SU-DHL-6 (cell line): ENCODE measurements around the gene SLC25A29.

Source experiments
- H2AFZ ChIP-seq: fragments of 200-600 bp; sonication (generic); 2 replicates; pipeline ENCODE4 v1.6.1; 2014; ENCODE audit warnings: low read depth, mild to moderate bottlenecking, moderate library complexity, mixed read lengths, antibody characterized with exemption, low read length; ENCODE audit not compliant: severe bottlenecking
- H3F3A ChIP-seq: fragments of 200-600 bp; shearing (Covaris generic); 2 replicates; pipeline ENCODE4 v1.6.0; 2016; ENCODE audit warnings: antibody characterized with exemption, mild to moderate bottlenecking; ENCODE audit not compliant: insufficient read depth
- H3K27ac ChIP-seq: fragments of 200-600 bp; sonication (generic); 2 replicates; pipeline ENCODE4 v1.5.1; 2016; ENCODE audit warnings: low read depth, mild to moderate bottlenecking, low read length, moderate library complexity, mixed read lengths
- H3K27me3 ChIP-seq: fragments of 200-600 bp; sonication (generic), shearing (Covaris generic); 2 replicates; pipeline ENCODE4 v1.6.0; 2014; ENCODE audit warnings: mild to moderate bottlenecking, low read length
- H3K36me3 ChIP-seq: fragments of 200-600 bp; sonication (generic); 2 replicates; pipeline ENCODE4 v1.6.1; 2014; ENCODE audit warnings: mild to moderate bottlenecking, low read length, mixed read lengths
- H3K4me2 ChIP-seq: fragments of 300-600, 200-600 bp; shearing (Covaris generic), sonication (generic); 2 replicates; pipeline ENCODE4 v1.6.0; 2014; ENCODE audit warnings: low read length, low read depth, mild to moderate bottlenecking; ENCODE audit not compliant: poor library complexity, severe bottlenecking
- H3K4me3 ChIP-seq: fragments of 200-600 bp; sonication (generic); 2 replicates; pipeline ENCODE4 v1.5.1; 2014; ENCODE audit warnings: antibody characterized with exemption, low read length, mild to moderate bottlenecking, mixed read lengths; ENCODE audit not compliant: insufficient read depth, poor library complexity, severe bottlenecking
- H3K79me2 ChIP-seq: fragments of 200-600 bp; sonication (generic); 2 replicates; pipeline ENCODE4 v1.6.1; 2014; ENCODE audit warnings: mild to moderate bottlenecking, low read length, moderate library complexity; ENCODE audit not compliant: insufficient read depth
- H3K9ac ChIP-seq: fragments of 200-600 bp; sonication (generic); 2 replicates; pipeline ENCODE4 v1.7.0; 2014; ENCODE audit warnings: mild to moderate bottlenecking, low read length
- H3K9me2 ChIP-seq: fragments of 200-600 bp; sonication (generic); replicated peaks from 2 replicates; pipeline ENCODE4 v1.6.1; 2014; ENCODE audit warnings: low read length; ENCODE audit not compliant: insufficient read depth
- H3K9me3 ChIP-seq: fragments of 200-600 bp; sonication (generic); 2 replicates; pipeline ENCODE4 v1.6.1; 2014; ENCODE audit warnings: low read length, mixed read lengths; ENCODE audit not compliant: insufficient read depth
- H4K20me1 ChIP-seq: fragments of 200-600 bp; sonication (generic); 2 replicates; pipeline ENCODE4 v1.6.1; 2014; ENCODE audit warnings: low read depth, mild to moderate bottlenecking, antibody characterized with exemption, low read length, moderate library complexity, mixed read lengths
- EZH2phosphoT487 ChIP-seq: fragments of 200-600 bp; sonication (generic), shearing (Covaris generic); conservative IDR thresholded peaks from 2 replicates; pipeline ENCODE4 v1.6.1; 2018; ENCODE audit warnings: mild to moderate bottlenecking, antibody characterized with exemption, low read length, moderate library complexity, mixed read lengths
- TF ChIP-seq, protein P1 (sequence below): fragments of 200-600 bp; sonication (generic); IDR thresholded peaks from one replicate; pipeline ENCODE4 v1.5.1; 2017; ENCODE audit warnings: antibody characterized with exemption, mild to moderate bottlenecking, low read length, moderate library complexity; ENCODE audit not compliant: insufficient read depth, poor library complexity, severe bottlenecking

The SLC25A29 gene

GRCh38 chr14:100282766-100283419 lies 23.4 kb downstream of the SLC25A29 start:
- Histone ChIP-seq H3K9me3 (no peaks in the 10 kb centered on the region), H3K9me2 (no peaks in the 10 kb centered on the region), H3K4me2 (no peak overlapping the region), H3K9ac (no peak overlapping the region), H3K27me3 (no peaks in the 10 kb centered on the region), H4K20me1 (no peaks in the 10 kb centered on the region), H3K79me2 (peaks cover 35% of the 10 kb centered on the region; the same call in 1 of the 2 replicates), H3K36me3 (peaks cover under 1% of the 10 kb centered on the region; the same call in 1 of the 2 replicates), H3F3A (peaks cover 27% of the 10 kb centered on the region), H3K27ac (no peak overlapping the region), H3K4me3 (no peak overlapping the region), H2AFZ (no peak overlapping the region)
- TF ChIP-seq, protein P1, sequence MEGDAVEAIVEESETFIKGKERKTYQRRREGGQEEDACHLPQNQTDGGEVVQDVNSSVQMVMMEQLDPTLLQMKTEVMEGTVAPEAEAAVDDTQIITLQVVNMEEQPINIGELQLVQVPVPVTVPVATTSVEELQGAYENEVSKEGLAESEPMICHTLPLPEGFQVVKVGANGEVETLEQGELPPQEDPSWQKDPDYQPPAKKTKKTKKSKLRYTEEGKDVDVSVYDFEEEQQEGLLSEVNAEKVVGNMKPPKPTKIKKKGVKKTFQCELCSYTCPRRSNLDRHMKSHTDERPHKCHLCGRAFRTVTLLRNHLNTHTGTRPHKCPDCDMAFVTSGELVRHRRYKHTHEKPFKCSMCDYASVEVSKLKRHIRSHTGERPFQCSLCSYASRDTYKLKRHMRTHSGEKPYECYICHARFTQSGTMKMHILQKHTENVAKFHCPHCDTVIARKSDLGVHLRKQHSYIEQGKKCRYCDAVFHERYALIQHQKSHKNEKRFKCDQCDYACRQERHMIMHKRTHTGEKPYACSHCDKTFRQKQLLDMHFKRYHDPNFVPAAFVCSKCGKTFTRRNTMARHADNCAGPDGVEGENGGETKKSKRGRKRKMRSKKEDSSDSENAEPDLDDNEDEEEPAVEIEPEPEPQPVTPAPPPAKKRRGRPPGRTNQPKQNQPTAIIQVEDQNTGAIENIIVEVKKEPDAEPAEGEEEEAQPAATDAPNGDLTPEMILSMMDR = no peak
- no peak for TF ChIP-seq EZH2phosphoT487

DNA sequence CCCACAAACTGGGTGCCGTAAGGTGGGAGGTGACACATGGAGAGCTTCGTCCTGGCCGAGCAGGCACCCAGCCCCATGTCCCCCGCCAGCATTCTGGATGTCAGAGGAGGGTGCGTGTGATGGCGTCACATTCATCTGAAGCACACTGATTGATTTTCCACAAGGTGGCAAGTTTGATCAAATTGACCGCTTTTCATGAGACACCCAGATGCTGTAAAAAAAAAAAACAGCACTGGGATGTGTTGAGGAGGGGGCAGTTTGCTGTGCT lies 24.2 kb downstream of the SLC25A29 start:
- Histone ChIP-seq H2AFZ (no peak overlapping the region), H3K27ac (no peak overlapping the region), H3K9me2 (no peaks in the 10 kb centered on the region), H3K36me3 (peaks cover 10% of the 10 kb centered on the region; the same call in 1 of the 2 replicates), H3K27me3 (no peaks in the 10 kb centered on the region), H3F3A (peaks cover 27% of the 10 kb centered on the region), H3K9me3 (no peaks in the 10 kb centered on the region), H3K4me2 (no peak overlapping the region), H3K9ac (no peak overlapping the region), H4K20me1 (0 out of 2 replicates have a peak, but pooled peaks cover 4% of the 10 kb centered on the region), H3K4me3 (no peak overlapping the region), H3K79me2 (peaks cover 44% of the 10 kb centered on the region)
- TF ChIP-seq, protein P1 = no peak
- no peak for TF ChIP-seq EZH2phosphoT487

DNA sequence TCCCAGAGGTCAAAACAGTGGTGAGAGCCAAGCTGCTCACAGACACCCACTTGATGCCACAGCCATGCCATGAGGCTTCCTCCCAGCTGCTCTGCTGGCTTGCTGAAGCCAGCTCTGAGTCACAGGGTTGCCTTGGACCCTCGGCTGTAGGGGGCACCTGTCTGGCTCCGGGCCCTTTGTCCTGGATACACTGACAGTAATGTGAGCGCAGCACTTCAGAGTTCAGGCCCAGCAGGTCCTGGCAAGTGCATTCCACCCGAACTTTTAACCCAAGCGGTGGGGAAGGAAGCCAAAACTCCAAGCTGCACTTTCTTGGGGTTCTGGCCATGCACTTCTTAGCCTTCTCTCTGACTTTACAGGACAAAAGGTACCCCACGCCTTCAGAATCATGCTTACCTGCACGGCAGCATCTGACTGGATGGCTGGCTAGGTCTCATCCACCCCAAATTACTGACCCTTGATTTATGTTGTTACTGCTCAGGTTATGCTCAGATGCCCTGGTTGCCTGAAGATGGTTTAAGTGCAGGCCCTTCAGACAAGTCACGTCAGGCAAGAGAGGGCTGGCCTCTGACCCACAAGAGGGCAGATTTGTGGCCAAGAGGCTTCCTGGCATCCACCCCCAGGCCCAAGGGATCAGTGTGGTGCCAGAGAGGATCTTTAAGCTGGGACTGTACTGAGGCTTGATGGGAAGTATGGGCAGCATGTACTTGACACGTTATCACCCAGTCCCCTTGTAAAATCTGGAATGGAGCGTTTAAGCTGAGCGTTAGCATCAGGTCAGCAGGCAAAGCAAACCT lies 24.8 kb downstream of the SLC25A29 start:
- TF ChIP-seq EZH2phosphoT487 = no peak
- TF ChIP-seq, protein P1 = no peak
- Histone ChIP-seq H4K20me1 (peaks cover 6% of the 10 kb centered on the region; the same call in 1 of the 2 replicates), H3K9ac (no peak overlapping the region), H3K9me3 (no peaks in the 10 kb centered on the region), H3K27ac (no peak overlapping the region), H3K4me3 (no peak overlapping the region), H3K36me3 (peaks cover 15% of the 10 kb centered on the region; the same call in 1 of the 2 replicates), H3K27me3 (no peaks in the 10 kb centered on the region), H3K9me2 (no peaks in the 10 kb centered on the region), H3K79me2 (peaks cover 49% of the 10 kb centered on the region), H3F3A (peaks cover 27% of the 10 kb centered on the region), H3K4me2 (no peak overlapping the region), H2AFZ (no peak overlapping the region)
